Measurements from ENCODE around the gene RGSL1.

The RGSL1 gene

GRCh38 chr1:182589520-182589919 is 139.6 kb downstream of the RGSL1 start:
- H3K4me3 ChIP-seq (replicated peaks in 1 of 2; ENCODE audit: low read depth in 2 of 2, low read length in 2 of 2), result peak overlapping the region in 1 of 2 donors; percentile 64
- no peak for DNase-seq (ENCODE audit: low read depth in 2 of 2)
- TF ChIP-seq, protein P1, sequence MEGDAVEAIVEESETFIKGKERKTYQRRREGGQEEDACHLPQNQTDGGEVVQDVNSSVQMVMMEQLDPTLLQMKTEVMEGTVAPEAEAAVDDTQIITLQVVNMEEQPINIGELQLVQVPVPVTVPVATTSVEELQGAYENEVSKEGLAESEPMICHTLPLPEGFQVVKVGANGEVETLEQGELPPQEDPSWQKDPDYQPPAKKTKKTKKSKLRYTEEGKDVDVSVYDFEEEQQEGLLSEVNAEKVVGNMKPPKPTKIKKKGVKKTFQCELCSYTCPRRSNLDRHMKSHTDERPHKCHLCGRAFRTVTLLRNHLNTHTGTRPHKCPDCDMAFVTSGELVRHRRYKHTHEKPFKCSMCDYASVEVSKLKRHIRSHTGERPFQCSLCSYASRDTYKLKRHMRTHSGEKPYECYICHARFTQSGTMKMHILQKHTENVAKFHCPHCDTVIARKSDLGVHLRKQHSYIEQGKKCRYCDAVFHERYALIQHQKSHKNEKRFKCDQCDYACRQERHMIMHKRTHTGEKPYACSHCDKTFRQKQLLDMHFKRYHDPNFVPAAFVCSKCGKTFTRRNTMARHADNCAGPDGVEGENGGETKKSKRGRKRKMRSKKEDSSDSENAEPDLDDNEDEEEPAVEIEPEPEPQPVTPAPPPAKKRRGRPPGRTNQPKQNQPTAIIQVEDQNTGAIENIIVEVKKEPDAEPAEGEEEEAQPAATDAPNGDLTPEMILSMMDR (IDR thresholded peaks at IDR 0.05; ENCODE audit: low read depth, low read length), result no peak

GRCh38 chr1:182589931-182590330 is 140.0 kb downstream of the RGSL1 start:
- no peak for DNase-seq (ENCODE audit: low read depth in 2 of 2)
- TF ChIP-seq, protein P1 (IDR thresholded peaks at IDR 0.05; ENCODE audit: low read depth, low read length), result no peak
- no peak overlapping the region for H3K4me3 ChIP-seq (replicated peaks in 1 of 2; ENCODE audit: low read depth in 2 of 2, low read length in 2 of 2)

DNA sequence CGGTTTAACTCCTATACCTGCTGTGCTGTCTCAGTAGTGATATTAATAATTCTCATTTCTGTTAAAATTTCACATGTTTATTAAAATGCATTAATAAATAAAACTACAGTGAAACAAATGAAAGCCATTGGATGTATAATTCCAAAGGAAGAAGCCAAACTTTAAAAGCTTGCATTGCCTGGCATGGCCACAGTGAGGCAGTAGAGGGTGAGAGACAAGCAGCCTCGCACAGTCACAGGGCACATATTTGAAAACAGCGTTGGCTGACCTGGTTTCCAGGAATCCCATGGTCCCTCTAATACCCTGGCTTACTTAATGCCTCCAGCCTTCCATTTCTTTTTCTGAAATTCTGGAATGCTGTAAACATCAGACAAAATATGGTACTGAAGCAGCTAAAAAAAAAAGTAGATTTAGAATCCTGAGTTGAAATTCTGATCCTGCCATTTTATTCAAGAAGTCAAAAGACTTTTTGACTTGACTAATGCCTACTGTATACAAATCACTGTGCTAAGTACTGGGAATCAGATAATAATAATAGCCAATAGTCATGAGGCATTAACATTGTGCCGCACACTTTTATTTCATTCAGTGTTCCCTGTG is 145.8 kb downstream of the RGSL1 start:
- no peak overlapping the region for H3K4me3 ChIP-seq (replicated peaks in 1 of 2; ENCODE audit: low read depth in 2 of 2, low read length in 2 of 2)
- TF ChIP-seq, protein P1 (IDR thresholded peaks at IDR 0.05; ENCODE audit: low read depth, low read length), result peak; percentile 94
- peak; percentile 81 to 83 for DNase-seq (ENCODE audit: low read depth in 2 of 2)

GRCh38 chr1:182596934-182597333 is 147.0 kb downstream of the RGSL1 start:
- TF ChIP-seq, protein P1 (IDR thresholded peaks at IDR 0.05; ENCODE audit: low read depth, low read length), result no peak
- no peak overlapping the region for H3K4me3 ChIP-seq (replicated peaks in 1 of 2; ENCODE audit: low read depth in 2 of 2, low read length in 2 of 2)
- DNase-seq (ENCODE audit: low read depth in 2 of 2), result no peak

DNA sequence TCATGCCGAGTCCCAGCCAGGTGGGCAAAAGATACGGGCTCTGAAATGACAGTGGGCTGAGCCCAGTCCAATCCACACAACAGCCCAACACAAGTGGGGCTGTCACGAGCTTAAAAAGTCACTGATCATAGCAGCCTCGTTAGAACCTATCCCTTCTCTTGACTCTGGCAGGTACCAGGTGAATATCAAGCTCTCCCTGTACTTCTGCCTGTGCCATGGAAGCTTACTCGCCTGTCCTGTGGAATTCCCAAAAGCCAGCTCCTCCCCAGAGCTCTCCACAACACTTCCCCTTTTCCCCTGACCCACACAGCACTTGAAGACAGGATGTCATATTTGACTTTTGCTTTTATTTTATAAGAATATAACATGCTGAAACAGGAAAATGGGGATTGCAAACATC is 148.3 kb downstream of the RGSL1 start:
- H3K4me3 ChIP-seq (replicated peaks in 1 of 2; ENCODE audit: low read depth in 2 of 2, low read length in 2 of 2), result no peak overlapping the region
- TF ChIP-seq, protein P1 (IDR thresholded peaks at IDR 0.05; ENCODE audit: low read depth, low read length), result no peak
- DNase-seq (ENCODE audit: low read depth in 2 of 2), result no peak

- DNase-seq (ENCODE audit: low read depth in 2 of 2), result no peak
- TF ChIP-seq, protein P1 (IDR thresholded peaks at IDR 0.05; ENCODE audit: low read depth, low read length), result peak; percentile 54
- H3K4me3 ChIP-seq (replicated peaks in 1 of 2; ENCODE audit: low read depth in 2 of 2, low read length in 2 of 2), result no peak overlapping the region
These were observed 149.4 kb downstream of the RGSL1 start for GRCh38 chr1:182599339-182599738.
